KMS-11 (cell line): Measurements from ENCODE around the gene SGCD.

ENCODE experiments used
- H2AFZ ChIP-seq: fragments of 200-600 bp; sonication (generic); 2 replicates; pipeline ENCODE4 v1.6.1; 2016; ENCODE audit warnings: antibody characterized with exemption, mixed run types, low read depth
- H3K27ac ChIP-seq: fragments of 200-600 bp; sonication (generic); 2 replicates; pipeline ENCODE4 v1.6.1; 2016; ENCODE audit warnings: mild to moderate bottlenecking, mixed run types
- H3K27me3 ChIP-seq: fragments of 200-600 bp; sonication (generic); 2 replicates; pipeline ENCODE4 v1.6.1; 2017; ENCODE audit warnings: mild to moderate bottlenecking, low read depth, mixed run types, moderate library complexity; ENCODE audit not compliant: insufficient read depth
- H3K36me3 ChIP-seq: fragments of 200-600 bp; sonication (generic); 2 replicates; pipeline ENCODE4 v1.6.1; 2017; ENCODE audit warnings: mild to moderate bottlenecking, mixed run types; ENCODE audit not compliant: insufficient read depth
- H3K4me1 ChIP-seq: fragments of 200-600 bp; sonication (generic); 2 replicates; pipeline ENCODE4 v1.6.1; 2016; ENCODE audit warnings: mild to moderate bottlenecking, low read depth, mixed run types; ENCODE audit not compliant: poor library complexity, severe bottlenecking
- H3K4me2 ChIP-seq: fragments of 200-600 bp; sonication (generic); 2 replicates; pipeline ENCODE4 v1.7.0; 2016; ENCODE audit warnings: mild to moderate bottlenecking, mixed run types
- H3K4me3 ChIP-seq: fragments of 200-600 bp; sonication (generic); IDR thresholded peaks from 2 replicates; pipeline ENCODE4 v1.6.1; 2017; ENCODE audit warnings: low read depth, low read length, mixed read lengths; ENCODE audit not compliant: insufficient read depth
- H3K79me2 ChIP-seq: fragments of 200-600 bp; sonication (generic); 2 replicates; pipeline ENCODE4 v1.6.1; 2016; ENCODE audit warnings: low read depth, mixed run types; ENCODE audit not compliant: insufficient read depth
- H3K9ac ChIP-seq: fragments of 200-600 bp; sonication (generic); 2 replicates; pipeline ENCODE4 v1.6.1; 2016; ENCODE audit warnings: mild to moderate bottlenecking, mixed run types
- H4K20me1 ChIP-seq: fragments of 200-600 bp; sonication (generic); 2 replicates; pipeline ENCODE4 v1.6.1; 2016; ENCODE audit warnings: mild to moderate bottlenecking, mixed run types; ENCODE audit not compliant: insufficient read depth
- TF ChIP-seq, protein P1 (sequence below): fragments of 200-600 bp; sonication (generic); conservative IDR thresholded peaks from 2 replicates; pipeline ENCODE4 v1.6.1; 2017; ENCODE audit warnings: low read depth, mild to moderate bottlenecking, antibody characterized with exemption, low read length, moderate library complexity, mixed read lengths

SGCD gene

DNA sequence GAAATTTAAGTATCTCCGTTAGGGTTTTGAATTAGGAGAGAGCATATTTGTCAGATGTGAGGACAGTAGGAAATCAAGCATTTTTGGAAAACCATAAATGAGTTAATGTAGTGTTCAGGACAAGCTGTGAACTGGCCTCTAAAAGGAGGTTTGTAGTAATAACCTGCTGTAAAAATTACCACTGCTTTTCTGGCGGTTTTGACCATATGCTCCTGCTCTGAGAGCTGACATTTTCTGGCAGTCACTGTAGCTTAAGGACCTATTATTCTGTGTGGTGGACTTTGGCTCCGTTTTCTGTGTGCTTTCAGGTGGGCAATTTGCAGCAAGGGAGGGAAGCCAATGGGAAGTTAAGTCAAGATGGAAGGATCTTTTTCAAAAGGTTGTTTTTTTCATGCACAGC, 111.1 kb downstream of the SGCD start:
- no peaks in the 10 kb centered on the region for H3K27me3 ChIP-seq
- no peak overlapping the region for H2AFZ ChIP-seq
- no peaks in the 10 kb centered on the region for H3K4me1 ChIP-seq
- H4K20me1 ChIP-seq, result no peaks in the 10 kb centered on the region
- H3K4me3 ChIP-seq, result no peak overlapping the region
- TF ChIP-seq, protein P1, sequence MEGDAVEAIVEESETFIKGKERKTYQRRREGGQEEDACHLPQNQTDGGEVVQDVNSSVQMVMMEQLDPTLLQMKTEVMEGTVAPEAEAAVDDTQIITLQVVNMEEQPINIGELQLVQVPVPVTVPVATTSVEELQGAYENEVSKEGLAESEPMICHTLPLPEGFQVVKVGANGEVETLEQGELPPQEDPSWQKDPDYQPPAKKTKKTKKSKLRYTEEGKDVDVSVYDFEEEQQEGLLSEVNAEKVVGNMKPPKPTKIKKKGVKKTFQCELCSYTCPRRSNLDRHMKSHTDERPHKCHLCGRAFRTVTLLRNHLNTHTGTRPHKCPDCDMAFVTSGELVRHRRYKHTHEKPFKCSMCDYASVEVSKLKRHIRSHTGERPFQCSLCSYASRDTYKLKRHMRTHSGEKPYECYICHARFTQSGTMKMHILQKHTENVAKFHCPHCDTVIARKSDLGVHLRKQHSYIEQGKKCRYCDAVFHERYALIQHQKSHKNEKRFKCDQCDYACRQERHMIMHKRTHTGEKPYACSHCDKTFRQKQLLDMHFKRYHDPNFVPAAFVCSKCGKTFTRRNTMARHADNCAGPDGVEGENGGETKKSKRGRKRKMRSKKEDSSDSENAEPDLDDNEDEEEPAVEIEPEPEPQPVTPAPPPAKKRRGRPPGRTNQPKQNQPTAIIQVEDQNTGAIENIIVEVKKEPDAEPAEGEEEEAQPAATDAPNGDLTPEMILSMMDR, result no peak
- no peak overlapping the region for H3K27ac ChIP-seq
- H3K79me2 ChIP-seq, result no peaks in the 10 kb centered on the region
- no peaks in the 10 kb centered on the region for H3K36me3 ChIP-seq
- no peak overlapping the region for H3K9ac ChIP-seq
- no peak overlapping the region for H3K4me2 ChIP-seq

DNA sequence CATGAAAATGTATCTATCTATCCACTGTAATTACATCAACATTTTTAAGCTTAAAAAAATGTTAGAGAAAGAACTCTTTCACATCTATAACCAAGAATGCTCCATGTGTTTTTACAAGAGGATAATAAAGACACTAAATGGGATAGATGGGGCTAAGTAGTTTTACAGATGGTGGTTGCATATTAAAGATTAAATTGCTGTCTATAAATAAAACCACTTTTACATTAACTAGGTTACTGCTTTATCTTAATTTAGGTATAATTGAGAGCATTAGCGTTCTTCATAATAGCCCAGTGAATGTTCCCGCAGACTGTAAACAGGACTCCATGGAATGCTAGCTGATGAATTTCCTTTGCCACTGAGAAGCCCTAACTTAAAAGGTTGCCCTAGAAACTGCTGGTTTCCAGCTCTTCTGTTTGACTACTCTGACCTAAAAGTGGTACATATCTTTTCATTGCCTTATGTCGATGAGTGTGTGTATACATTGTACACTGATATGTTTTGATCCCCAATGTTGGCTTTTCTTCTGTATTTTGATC, 117.9 kb downstream of the SGCD start:
- H3K9ac ChIP-seq, result no peak overlapping the region
- H3K4me2 ChIP-seq, result no peak overlapping the region
- TF ChIP-seq, protein P1, result no peak
- H3K4me1 ChIP-seq, result no peaks in the 10 kb centered on the region
- H3K79me2 ChIP-seq, result no peaks in the 10 kb centered on the region
- H3K27me3 ChIP-seq, result no peaks in the 10 kb centered on the region
- H3K27ac ChIP-seq, result no peak overlapping the region
- no peak overlapping the region for H2AFZ ChIP-seq
- no peaks in the 10 kb centered on the region for H3K36me3 ChIP-seq
- H3K4me3 ChIP-seq, result no peak overlapping the region
- no peaks in the 10 kb centered on the region for H4K20me1 ChIP-seq

DNA sequence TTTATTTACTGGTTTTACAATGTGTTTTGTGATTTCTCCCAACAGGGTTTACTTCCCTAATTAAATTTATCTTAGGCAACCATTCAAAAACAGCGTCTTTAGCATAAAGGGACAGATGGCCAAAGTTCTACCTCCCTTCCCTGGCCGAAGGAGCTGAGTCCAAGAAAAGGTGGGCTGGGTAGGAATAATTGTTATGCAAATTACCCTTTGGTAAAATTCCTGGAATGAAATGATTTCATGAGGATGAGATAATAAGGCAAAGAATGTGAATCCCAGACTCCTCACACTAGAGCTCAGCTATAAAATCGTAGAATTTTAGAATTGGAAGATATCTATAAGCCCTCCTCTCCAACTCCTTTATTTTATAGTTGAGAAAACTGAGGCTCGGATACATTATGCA, 119.6 kb downstream of the SGCD start:
- no peaks in the 10 kb centered on the region for H3K79me2 ChIP-seq
- no peaks in the 10 kb centered on the region for H3K27me3 ChIP-seq
- no peak overlapping the region for H3K4me3 ChIP-seq
- H3K4me1 ChIP-seq, result no peaks in the 10 kb centered on the region
- no peak overlapping the region for H3K4me2 ChIP-seq
- H3K36me3 ChIP-seq, result no peaks in the 10 kb centered on the region
- no peak overlapping the region for H3K9ac ChIP-seq
- H3K27ac ChIP-seq, result no peak overlapping the region
- TF ChIP-seq, protein P1, result no peak
- H2AFZ ChIP-seq, result no peak overlapping the region
- H4K20me1 ChIP-seq, result no peaks in the 10 kb centered on the region

DNA sequence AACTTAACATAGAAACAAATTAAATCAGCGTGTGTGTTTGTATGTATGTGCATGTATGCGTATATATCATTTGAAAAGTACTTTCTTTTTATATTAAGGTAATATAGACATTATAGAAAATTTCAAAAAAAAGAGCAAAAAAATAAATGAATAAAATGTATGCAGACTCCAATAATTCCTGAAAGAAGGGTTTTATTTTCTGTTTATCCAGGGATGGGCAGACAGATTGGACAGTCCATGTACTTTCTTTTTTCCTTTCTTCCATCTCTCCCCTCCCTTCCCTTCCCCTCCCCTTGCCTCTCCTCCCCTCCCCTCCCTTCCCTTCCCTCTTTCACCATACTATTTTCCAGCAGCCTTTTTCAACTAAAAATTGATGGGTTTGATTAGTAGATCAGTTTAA, 123.8 kb downstream of the SGCD start:
- Histone ChIP-seq H3K27ac (no peak overlapping the region), H3K9ac (no peak overlapping the region), H3K4me1 (no peaks in the 10 kb centered on the region), H3K79me2 (no peaks in the 10 kb centered on the region), H3K27me3 (no peaks in the 10 kb centered on the region), H3K36me3 (no peaks in the 10 kb centered on the region), H3K4me2 (no peak overlapping the region), H2AFZ (no peak overlapping the region), H3K4me3 (no peak overlapping the region), H4K20me1 (no peaks in the 10 kb centered on the region)
- TF ChIP-seq, protein P1, result no peak
